Activated CD4-positive, alpha-beta T cell treated with anti-CD3 and anti-CD28 coated beads, Interleukin-2, Interleukin-6, amounts not matched to agents 100 ng/mL and 50 ng/mL, durations not matched to agents 16 hours and 8 hours (primary cell): ENCODE data around the gene EFCAB8.
"Not testable (repeated sequence)": the region's sequence is repeated elsewhere in the genome, so short reads cannot be mapped to it uniquely, and the experiment has no call there.

ENCODE experiments used
- DNase-seq: peaks from one replicate; pipeline ENCODE4 v3.0.0-alpha.2; 2020

The EFCAB8 gene

DNA sequence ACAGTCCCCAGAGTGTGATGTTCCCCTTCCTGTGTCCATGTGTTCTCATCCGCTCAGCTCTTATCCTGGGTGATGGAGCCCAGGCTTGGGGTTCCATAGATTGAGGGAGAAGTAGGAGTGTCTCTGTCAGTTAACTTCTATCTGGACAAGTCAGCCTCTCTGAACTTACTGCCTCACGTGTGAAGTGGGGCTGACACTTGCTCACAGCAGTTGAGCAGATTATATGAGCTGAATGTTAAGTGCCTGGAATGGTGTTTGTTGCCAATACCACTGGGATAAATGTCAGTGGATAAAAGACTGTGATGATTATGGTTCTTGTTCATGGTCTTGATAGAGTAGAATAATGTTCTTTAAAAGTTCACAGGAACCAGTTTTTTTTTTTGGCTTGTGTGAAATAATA is 17.1 kb upstream of the EFCAB8 start:
- no peak for DNase-seq

DNA sequence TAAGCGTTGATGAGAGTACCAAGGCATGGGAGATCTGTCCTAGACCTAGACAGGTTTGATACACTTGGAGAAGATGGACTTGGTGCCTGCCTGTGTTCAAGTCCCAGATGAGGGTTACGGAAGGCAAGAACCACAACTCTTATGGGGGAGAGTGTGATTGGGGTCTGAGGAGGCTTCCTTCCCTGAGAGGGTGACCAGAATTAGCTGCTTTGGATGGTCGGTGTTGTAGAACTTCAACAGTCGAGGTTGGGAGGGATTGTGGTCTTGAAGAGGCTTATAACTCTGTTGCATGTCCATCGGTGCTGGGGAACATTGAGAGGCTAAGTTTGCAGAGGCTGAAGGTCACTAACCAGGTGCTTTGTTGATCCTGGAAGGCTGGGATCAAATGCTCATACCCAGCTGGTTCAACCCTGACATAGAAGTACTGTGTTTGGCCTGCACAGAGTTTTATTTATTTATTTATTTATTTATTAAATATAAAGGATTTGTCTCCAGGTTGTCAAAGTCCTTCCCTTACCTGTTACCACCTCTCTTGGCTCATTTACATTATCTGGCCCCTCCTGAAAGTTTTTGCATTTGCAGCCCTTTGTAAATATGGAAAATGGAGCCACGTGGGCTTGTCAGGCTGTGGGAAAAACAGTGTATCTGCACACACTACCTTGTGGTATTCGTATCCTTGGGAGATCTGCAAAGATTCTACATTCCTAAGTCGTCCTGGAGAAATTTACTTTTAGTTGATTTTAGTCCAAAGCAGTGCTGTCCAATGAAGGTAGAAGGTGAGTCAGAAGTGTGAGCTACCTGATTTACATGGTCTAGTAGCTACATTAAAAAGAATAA is 15.8 kb upstream of the EFCAB8 start:
- no peak for DNase-seq

- DNase-seq: no peak
These were observed 12.9 kb upstream of the EFCAB8 start for GRCh38 chr20:32845786-32846185.

DNA sequence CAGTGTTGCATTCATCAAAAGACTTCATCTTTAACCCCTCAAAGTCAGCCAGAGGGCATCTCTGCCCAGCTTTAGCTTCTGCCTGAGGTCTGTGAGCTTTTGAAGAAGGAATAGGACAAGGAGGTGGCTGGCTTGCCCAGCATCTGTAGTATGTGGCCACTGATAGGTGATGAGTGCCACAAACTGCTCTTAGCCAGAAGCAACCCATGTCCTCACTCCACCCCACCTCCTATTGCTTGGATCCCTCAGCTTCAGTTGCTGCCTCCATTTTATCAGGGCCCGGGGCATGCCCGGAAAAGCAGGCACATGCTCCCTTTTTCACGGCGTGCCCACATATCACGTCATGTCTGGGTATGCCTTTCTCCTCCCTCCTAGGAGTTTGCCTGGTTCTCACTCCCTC is 11.9 kb upstream of the EFCAB8 start:
- DNase-seq: no peak

DNA sequence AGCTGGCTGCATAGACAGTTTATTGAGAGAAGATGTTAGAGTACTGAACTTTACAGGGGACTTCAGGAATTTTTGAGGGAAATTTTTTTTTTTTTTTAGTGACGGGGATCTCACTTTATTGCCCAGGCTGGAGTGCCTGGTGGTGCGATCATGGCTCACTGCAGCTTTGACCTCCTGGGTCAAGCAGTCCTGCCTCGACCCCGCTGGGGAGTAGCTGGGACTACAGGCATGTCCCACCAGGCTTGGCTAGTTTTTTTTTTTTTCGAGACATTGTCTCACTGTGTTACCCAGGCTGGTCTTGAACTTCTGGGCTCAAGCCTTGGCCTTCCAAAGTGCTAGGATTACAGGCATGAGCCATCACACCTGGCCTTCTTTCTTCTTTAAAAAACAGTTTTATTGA is 10.8 kb upstream of the EFCAB8 start:
- no peak for DNase-seq

DNA sequence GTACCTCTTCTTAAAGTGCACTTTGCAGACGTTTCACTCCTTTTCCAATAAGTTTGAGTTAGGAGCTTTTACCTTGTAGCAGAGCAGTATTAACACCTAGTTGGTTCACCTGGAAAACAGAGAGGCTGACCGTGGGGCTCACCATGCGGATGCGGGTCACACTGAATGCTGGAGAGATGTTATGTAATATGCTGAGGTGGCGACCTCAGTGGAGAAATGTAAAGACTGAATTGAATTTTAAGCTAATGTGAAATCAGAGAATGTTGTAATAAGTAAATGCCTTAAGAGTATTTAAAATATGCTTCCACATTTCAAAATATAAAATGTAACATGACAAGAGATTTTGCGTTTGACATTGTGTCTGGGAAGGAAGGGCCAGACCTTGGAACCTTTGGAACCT is 9.9 kb upstream of the EFCAB8 start:
- DNase-seq: no peak

DNA sequence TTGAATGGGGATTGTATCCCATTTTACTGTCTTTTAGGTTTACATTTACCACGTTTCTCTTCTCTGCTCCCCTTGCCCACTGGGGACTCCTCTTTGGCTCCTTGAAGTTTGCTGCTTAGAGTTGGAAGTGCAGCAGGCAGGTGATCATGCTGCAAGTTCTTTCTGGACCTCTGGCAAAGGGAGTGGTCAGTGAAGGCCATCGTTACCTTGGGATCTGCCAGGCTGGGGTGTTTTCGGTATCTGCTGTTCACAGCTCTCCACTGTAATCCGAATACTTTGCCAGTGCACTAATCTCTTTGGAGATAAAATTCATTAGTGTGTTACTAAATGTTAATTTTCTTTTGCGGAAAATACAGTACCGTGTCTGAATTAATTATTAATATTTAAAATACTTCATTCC is 9.1 kb upstream of the EFCAB8 start:
- DNase-seq: no peak

- no peak for DNase-seq
These were observed 3.3 kb upstream of the EFCAB8 start for GRCh38 chr20:32855387-32855786.

GRCh38 chr20:32858189-32858588 is 534 bp upstream of the EFCAB8 start:
- no peak for DNase-seq

- DNase-seq: no peak
These were observed 2.7 kb downstream of the EFCAB8 start for GRCh38 chr20:32861446-32861845.

DNA sequence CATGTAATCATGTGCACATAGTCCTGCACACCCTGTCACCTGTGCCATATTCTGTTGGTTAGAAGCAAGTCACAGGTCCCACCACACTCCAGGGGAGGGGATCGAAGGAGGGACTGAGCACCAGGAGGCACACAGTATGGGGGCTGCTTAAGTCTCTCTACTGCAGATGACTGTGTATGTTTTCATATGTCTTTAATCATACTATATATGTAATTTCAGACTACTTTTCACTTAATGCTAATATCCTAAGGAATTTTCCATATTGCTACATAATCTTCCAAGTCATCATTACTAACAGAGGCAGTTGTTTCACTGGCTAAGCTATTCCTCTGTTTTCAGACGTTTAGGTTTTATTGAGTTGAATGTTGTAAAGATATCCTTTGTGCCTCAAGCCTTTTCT is 10.8 kb downstream of the EFCAB8 start:
- DNase-seq: no peak

DNA sequence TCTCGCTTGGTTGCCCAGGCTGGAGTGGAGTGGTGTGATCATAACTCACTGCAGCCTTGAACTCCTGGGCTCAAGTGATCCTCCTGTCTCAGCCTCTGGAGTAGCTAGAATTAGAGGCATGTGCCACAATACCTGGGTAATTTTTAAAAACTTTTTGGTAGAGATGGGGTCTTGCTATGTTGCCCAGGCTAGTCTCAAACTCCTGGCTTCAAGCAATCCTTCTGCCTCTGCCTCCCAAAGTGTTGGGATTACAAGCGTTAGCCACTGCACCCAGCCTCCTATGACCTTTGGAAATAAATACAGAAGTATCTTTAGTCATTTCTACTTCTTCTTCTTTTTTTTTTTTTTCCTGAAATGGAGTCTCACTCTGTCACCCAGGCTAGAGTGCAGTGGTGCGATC is 11.8 kb downstream of the EFCAB8 start:
- DNase-seq: not testable (repeated sequence)

DNA sequence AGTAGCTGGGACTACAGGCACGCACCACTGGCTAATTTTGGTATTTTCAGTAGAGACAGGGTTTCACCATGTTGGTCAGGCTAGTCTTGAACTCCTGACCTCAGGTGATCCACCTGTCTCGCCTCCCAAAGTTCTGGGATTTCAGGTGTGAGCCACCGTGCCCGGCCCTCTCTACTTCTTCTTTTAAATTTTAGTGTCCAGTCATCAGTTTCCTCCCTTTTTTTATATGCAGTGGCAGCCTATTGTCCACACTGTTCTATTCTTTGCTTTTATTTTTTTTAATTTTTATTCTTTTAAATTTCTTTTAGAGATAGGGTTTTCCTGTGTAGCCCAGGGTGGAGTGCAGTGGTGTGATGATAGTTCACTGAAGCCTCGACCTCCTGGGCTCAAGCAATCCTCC is 12.3 kb downstream of the EFCAB8 start:
- no peak for DNase-seq

GRCh38 chr20:32871627-32872160 is 13.0 kb downstream of the EFCAB8 start:
- DNase-seq: no peak

DNA sequence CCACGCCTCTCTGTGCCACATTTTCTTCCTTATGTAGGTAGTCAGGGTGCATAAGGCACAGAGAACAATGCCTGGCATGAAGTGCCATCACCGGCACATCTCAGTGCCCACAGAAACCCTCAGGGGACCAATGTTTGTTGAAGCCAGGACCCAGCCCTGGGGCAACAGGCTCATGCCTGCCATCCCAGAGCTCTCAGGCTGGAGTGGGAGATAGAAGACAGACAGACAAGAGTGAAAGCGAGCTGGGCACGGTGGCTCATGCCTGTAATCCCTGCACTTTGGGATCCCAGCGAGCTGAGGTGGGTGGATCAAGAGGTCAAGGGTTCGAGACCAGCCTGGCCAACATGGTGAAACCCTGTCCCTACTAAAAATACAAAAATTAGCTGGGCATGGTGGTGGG is 13.5 kb downstream of the EFCAB8 start:
- DNase-seq: no peak

DNA sequence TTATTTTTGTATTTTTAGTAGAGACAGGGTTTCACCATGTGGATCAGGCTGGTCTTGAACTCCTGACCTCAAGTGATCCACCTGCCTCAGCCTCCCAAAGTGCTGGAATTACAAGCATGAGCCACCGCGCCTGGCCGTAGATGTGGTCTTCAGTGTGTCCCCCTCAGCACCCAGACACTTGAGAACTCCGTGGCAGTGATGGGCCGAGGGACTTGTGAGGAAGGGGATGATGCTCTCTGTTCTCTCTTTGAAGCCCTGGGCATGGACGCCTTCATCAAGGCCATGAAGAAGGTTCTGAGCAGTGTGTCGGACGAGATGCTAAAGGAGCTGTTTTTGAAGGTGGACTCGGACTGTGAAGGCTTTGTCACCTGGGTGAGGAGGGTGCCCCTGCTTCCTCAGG is 16.9 kb downstream of the EFCAB8 start:
- no peak for DNase-seq

GRCh38 chr20:32877507-32877906 is 18.8 kb downstream of the EFCAB8 start:
- DNase-seq: no peak

- DNase-seq: no peak
These were observed 20.1 kb downstream of the EFCAB8 start for GRCh38 chr20:32878820-32879219.

- DNase-seq: no peak
These were observed 20.8 kb downstream of the EFCAB8 start for GRCh38 chr20:32879538-32879937.

- DNase-seq: no peak
These were observed 21.9 kb downstream of the EFCAB8 start for GRCh38 chr20:32880635-32881034.

DNA sequence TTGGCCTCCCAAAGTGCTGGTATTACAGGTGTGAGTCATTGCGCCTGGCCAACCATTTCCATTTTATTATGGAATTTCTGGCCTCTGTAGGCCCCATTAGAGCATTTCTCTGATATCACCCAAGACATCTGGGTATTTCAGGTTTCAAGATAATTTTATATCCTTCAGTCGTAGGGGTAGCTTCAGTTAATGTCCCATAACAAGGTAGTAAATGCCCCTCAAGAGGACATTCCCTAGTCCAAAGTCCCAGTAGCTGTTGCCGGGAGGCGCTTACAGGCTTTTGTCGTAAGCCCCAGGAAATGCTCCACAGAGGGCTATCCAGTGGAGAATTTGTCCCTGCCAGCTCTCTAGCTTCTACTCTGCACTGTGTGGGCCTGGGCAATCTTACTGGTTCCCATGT is 24.4 kb downstream of the EFCAB8 start:
- no peak for DNase-seq

DNA sequence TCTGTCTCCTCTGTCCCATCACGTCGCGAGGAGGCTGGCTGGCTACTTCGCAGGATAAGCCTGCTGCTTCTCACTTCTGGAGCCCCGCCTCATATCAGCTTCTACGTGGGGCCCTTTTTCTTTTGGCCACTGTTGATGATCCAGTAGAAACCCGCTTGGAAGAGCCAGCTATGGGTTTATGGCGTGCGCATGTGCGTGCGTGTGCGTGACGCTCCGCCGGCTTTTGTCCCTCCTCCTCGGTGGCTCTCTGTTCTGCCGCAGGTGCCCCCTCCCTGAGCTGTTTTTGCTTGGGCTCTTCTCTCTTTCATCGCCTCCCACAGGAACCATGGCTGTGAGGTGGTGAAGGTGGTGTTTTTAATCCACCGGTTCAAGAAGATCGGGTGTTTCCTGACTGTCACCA is 26.5 kb downstream of the EFCAB8 start:
- no peak for DNase-seq

- DNase-seq: no peak
These were observed 27.2 kb downstream of the EFCAB8 start for GRCh38 chr20:32885952-32886351.

GRCh38 chr20:32886652-32887051 is 27.9 kb downstream of the EFCAB8 start:
- no peak for DNase-seq

DNA sequence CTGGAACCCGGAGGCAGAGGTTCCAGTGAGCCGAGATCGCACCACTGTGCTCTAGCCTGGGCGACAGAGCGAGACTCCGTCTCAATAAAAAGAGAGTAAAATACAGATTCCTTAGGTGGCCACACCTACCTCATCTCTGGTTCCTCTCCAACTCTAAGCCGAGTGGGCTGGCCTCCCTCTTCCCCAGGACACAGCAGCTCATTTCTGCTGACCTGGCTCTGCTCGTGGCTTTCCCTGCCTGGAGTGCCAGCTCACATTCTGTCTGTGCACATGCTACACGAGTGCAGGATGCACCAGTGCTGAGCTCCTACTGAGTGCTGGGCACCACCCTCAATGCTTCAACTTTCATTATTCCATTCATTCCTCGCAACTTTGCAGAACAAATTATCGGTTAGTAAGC is 28.8 kb downstream of the EFCAB8 start:
- DNase-seq: no peak
